WERI-Rb-1 (cell line): ENCODE data around the gene TCIRG1.

ENCODE experiments used
- DNase-seq: peaks from one replicate; pipeline ENCODE4 v3.0.0-alpha.2; 2020
- H3K27ac ChIP-seq: fragments of 250-450 bp; sonication (Bioruptor Pico); 2 replicates; pipeline ENCODE4 v1.5.1; 2020; ENCODE audit warnings: mild to moderate bottlenecking, moderate library complexity
- H3K27me3 ChIP-seq: fragments of 250-450 bp; sonication (Bioruptor Pico); 2 replicates; pipeline ENCODE4 v1.5.1; 2021; ENCODE audit warnings: mild to moderate bottlenecking, low read depth, moderate library complexity; ENCODE audit not compliant: insufficient read depth, severe bottlenecking
- H3K36me3 ChIP-seq: fragments of 250-450 bp; sonication (Bioruptor Pico); 2 replicates; pipeline ENCODE4 v1.5.1; 2020; ENCODE audit warnings: mild to moderate bottlenecking, moderate library complexity
- H3K4me3 ChIP-seq: 2 replicates; pipeline ENCODE4 v1.5.1; 2011; ENCODE audit warnings: low read depth, mild to moderate bottlenecking, control low read depth, low read length
- H3K9me3 ChIP-seq: fragments of 250-450 bp; sonication (Bioruptor Pico); 2 replicates; pipeline ENCODE4 v1.5.1; 2021; ENCODE audit warnings: mild to moderate bottlenecking, moderate library complexity; ENCODE audit not compliant: severe bottlenecking
- TF ChIP-seq, protein P1 (sequence below): IDR thresholded peaks from 2 replicates; pipeline ENCODE4 v1.5.1; 2011; ENCODE audit warnings: low read depth, mild to moderate bottlenecking, control low read depth, inconsistent platforms, low read length

TCIRG1 gene

DNA sequence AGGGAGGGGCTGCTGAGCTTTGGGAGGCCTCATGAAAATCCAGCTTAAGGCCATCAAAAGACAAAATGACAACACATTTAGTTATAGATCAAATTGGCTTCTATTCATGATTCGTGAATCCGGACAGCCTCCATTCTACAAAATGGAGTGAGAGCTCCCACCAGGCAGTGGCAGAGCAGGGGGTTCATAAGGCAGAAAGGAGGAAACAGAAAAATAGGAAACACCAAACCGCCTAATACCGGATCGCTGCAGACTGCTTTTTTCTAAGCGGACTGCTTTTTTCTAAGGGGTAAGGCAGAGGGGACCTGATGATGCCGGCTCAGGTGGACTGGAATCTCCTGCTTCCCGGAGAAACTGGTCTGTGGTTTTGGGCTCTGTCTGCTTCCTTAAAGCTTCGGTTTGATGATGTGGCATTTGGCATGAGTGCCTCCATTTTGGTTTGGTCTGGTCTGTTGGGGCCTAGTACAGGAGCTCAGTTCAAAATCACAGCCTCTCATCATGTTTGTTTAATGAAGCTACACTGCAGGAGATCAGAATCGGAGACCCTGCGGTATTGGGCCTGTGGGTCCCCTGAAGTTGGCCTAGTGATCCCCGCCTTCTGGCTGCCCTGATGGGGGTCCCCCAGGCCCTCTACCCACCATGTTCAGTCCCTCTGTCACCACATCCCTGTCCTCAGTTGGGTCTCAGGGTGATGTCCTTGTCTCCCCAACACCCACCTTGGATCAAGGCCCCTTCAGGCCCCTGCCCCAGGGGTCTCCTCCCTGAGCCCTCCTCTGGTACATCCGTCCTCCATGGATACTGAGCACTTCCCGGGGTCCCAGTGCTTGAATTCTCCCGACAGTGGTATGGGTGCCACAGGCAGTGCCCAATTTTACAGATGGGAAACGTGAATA is 27.5 kb upstream of the TCIRG1 start:
- H3K9me3 ChIP-seq, result no peaks in the 10 kb centered on the region
- H3K36me3 ChIP-seq, result no peaks in the 10 kb centered on the region
- no peak overlapping the region for H3K4me3 ChIP-seq
- H3K27ac ChIP-seq, result no peak overlapping the region
- TF ChIP-seq, protein P1, sequence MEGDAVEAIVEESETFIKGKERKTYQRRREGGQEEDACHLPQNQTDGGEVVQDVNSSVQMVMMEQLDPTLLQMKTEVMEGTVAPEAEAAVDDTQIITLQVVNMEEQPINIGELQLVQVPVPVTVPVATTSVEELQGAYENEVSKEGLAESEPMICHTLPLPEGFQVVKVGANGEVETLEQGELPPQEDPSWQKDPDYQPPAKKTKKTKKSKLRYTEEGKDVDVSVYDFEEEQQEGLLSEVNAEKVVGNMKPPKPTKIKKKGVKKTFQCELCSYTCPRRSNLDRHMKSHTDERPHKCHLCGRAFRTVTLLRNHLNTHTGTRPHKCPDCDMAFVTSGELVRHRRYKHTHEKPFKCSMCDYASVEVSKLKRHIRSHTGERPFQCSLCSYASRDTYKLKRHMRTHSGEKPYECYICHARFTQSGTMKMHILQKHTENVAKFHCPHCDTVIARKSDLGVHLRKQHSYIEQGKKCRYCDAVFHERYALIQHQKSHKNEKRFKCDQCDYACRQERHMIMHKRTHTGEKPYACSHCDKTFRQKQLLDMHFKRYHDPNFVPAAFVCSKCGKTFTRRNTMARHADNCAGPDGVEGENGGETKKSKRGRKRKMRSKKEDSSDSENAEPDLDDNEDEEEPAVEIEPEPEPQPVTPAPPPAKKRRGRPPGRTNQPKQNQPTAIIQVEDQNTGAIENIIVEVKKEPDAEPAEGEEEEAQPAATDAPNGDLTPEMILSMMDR, result no peak
- H3K27me3 ChIP-seq, result no peaks in the 10 kb centered on the region
- DNase-seq, result no peak

DNA sequence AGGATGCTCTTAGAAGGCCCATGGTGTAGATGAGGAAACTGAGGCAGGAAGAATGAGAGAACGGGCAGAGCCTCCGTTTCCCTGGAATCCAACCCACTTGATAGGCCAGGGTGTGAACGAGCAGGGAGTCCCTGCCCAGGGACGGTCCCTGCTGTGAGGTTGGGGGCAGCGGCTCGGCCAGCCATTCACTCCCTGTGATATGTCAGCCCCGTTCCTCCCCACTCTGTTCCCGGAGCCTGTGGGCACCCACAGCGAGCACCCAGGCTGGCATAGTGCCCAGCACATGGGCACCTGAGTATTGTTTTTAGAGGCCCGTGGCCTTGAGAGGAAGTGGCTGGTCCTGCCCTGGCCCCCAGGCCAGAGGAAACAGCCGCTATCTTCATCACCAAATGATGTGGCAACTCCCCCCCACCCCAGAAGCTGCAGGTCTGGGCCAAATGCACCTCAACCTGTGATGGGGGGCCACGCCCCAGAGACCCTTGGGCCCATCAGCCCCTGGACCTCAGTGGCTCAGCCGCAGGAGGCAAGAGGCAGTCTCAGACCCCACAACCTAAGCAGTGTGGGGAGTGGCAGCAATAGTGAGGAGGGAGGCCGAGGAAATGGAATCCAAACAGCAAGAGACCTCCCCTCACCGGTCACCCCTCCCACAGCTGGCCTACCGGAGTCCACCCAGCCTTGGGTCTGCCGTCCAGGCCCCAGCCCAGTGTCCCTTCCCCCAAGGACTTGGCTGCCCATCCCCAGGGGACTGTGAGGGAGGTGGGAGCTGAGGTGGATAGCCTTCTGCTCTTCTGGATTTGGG is 26.6 kb upstream of the TCIRG1 start:
- Histone ChIP-seq H3K27me3 (no peaks in the 10 kb centered on the region), H3K4me3 (no peak overlapping the region), H3K9me3 (no peaks in the 10 kb centered on the region), H3K27ac (no peak overlapping the region), H3K36me3 (no peaks in the 10 kb centered on the region)
- no peak for DNase-seq
- TF ChIP-seq, protein P1, result no peak

DNA sequence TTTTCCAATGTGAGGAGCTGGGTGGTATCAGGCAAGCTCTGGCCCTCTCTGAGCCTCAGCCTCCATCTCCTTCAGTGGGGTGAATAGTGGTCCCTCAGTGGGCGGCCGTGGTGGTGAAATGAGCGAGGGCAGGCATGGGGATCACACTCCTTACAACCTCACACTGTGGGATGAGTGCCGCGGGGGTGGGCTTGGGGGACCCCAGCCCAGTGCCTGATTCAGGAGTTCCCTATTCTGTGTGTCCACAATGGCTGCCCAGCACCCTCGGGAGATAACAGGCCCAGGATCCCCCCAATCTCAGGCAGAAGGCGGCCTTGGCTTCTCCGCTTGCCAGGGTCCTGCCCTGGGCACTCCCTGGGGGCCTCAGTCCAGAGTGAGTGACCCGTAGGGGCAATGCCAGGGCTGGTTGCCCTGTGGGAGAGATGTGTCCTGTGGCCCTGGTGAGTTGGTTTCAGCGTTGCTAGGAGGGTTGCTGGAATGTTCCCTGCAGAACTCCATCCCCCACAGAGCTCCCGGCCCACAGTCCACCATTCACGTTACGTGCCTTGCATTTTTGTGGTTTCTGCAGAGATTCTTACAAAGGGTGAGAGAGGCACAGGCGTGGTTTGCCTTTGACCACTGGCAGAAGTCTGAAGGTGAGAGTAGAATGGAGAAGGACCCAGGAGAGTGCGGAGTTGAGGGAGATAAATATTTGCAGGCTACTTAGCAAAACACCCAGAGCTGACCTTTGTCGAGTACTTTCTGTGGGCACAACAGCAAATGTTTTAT is 25.8 kb upstream of the TCIRG1 start:
- H3K27ac ChIP-seq, result no peak overlapping the region
- no peak overlapping the region for H3K4me3 ChIP-seq
- no peaks in the 10 kb centered on the region for H3K27me3 ChIP-seq
- DNase-seq, result no peak
- TF ChIP-seq, protein P1, result no peak
- H3K9me3 ChIP-seq, result no peaks in the 10 kb centered on the region
- H3K36me3 ChIP-seq, result no peaks in the 10 kb centered on the region

DNA sequence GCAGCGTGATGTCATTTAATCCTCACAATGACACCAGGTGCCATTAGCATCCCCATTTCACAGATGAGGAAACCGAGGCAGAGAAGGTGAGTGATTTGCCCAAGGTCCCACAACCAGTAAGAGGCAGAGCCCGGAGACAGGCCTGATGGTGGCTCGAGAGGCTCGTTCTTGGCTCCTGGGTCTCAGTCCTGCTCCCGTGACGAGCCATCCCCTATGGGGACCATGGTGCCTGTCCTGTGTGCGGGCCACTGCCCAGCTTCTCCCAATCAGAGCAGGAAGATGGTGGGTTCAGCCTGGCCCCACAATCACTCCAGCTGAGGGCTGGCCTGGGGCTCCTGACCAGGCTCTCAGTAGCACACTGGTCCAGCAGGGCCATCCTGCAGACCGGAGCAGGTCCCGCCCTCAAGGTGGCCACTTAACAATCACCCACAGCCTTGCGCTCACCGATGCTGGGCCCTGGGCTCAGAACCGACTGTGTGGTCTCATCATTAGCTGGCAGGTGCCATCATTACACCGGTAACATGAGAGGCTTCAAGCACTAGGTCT is 25.1 kb upstream of the TCIRG1 start:
- DNase-seq, result no peak
- H3K9me3 ChIP-seq, result no peaks in the 10 kb centered on the region
- H3K4me3 ChIP-seq, result no peak overlapping the region
- TF ChIP-seq, protein P1, result no peak
- no peaks in the 10 kb centered on the region for H3K36me3 ChIP-seq
- H3K27ac ChIP-seq, result no peak overlapping the region
- no peaks in the 10 kb centered on the region for H3K27me3 ChIP-seq

DNA sequence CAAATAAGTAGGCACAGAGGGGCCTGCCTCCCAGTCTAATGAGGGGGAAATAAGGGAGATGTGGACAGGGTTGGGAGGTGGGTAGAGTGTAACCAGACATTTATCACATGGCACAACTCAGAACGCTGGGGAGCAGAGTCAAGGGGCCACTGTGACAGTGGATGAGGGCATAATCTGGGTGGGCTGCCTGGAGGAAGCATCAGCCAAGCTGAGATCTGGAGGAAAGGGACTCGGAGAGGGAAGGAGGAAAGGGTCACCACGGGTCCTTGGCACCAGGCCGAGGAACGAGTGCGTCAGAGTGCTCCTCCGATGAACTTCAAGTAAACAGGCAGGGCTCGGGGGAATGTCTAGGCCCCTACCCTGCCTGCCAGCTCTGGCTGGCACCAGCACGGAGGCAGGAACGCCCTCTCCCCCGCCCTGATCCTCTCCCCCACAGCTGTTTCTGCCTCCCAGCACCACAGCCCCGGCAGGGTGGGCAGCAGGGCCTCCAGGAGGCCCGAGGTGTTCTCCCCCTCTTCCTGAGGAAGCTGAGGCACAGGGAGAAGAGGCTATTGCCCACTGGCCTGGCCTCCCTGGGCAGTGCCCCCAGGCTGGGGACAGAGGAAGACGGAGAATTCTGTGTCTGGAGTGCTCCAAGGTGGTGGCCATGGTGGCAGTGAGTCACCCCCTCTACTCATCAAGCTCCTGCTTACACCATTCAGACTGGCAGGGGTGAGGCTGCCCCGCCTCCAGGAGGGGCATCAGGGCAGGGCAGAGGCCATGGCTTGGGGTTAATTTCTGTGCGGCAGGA is 24.5 kb upstream of the TCIRG1 start:
- Histone ChIP-seq H3K9me3 (no peaks in the 10 kb centered on the region), H3K27ac (no peak overlapping the region), H3K4me3 (no peak overlapping the region), H3K36me3 (no peaks in the 10 kb centered on the region), H3K27me3 (no peaks in the 10 kb centered on the region)
- no peak for DNase-seq
- TF ChIP-seq, protein P1, result no peak
